ENCODE measurements around the gene NEMP1.

DNA sequence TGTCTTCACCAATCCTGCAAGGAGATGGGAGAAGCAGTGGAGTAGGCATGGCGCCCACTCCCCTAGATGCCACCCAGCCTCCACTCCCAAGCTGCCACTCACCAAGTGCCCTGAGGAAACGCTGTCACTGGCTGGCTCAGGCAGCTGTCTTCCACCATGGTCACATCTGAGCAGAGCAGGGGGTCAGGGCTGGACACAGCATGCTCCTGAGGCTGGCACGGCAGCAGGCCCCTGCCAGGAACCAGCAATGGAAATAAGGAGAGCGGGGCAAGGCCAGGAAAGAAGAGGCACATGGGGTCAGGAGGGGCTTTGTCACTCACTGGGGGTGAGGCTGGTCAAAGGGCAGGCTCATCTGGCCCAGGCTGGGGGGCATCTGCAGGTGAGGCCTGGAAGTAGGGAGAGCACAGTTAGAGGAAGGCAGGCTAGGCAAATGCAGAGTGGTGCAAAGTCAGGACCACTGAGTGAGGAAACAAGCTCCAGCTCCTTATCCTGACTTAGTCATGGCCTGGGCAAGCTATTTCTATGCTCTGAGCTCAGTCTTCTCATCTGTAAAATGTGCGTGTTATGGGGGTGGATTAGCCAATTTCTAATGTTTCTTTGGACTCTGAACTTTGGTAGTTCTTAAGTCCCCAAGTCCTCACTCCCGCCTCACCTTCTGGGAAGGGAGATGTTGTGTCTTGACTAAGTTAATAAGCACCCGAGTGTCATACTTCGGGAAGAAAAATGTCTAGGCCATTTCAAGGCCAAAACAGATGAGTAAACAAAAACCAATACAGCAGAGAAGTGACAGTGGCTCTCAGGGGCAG is 18.4 kb upstream of the NEMP1 start:
- TF ChIP-seq, protein P1, sequence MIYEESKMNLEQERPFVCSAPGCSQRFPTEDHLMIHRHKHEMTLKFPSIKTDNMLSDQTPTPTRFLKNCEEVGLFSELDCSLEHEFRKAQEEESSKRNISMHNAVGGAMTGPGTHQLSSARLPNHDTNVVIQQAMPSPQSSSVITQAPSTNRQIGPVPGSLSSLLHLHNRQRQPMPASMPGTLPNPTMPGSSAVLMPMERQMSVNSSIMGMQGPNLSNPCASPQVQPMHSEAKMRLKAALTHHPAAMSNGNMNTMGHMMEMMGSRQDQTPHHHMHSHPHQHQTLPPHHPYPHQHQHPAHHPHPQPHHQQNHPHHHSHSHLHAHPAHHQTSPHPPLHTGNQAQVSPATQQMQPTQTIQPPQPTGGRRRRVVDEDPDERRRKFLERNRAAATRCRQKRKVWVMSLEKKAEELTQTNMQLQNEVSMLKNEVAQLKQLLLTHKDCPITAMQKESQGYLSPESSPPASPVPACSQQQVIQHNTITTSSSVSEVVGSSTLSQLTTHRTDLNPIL (CRISPR knock-in tag; IDR thresholded peaks at IDR 0.05; ENCODE audit: low read depth): no peak
- no peak for TF ChIP-seq ZFP3 (CRISPR knock-in tag; IDR thresholded peaks at IDR 0.05)
- no peak for TF ChIP-seq ESRRG (CRISPR knock-in tag; IDR thresholded peaks at IDR 0.05)
- TF ChIP-seq, protein P2, sequence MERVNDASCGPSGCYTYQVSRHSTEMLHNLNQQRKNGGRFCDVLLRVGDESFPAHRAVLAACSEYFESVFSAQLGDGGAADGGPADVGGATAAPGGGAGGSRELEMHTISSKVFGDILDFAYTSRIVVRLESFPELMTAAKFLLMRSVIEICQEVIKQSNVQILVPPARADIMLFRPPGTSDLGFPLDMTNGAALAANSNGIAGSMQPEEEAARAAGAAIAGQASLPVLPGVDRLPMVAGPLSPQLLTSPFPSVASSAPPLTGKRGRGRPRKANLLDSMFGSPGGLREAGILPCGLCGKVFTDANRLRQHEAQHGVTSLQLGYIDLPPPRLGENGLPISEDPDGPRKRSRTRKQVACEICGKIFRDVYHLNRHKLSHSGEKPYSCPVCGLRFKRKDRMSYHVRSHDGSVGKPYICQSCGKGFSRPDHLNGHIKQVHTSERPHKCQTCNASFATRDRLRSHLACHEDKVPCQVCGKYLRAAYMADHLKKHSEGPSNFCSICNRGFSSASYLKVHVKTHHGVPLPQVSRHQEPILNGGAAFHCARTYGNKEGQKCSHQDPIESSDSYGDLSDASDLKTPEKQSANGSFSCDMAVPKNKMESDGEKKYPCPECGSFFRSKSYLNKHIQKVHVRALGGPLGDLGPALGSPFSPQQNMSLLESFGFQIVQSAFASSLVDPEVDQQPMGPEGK (CRISPR knock-in tag; IDR thresholded peaks at IDR 0.05; ENCODE audit: borderline replicate concordance): no peak
- TF ChIP-seq ZC3H10 (CRISPR knock-in tag; IDR thresholded peaks at IDR 0.05): no peak
- TF ChIP-seq ARNTL (CRISPR knock-in tag; IDR thresholded peaks at IDR 0.05; ENCODE audit: borderline replicate concordance, low read depth): no peak
- TF ChIP-seq ZNF70 (CRISPR knock-in tag; IDR thresholded peaks at IDR 0.05): no peak
- no peak for TF ChIP-seq RARB (CRISPR knock-in tag; IDR thresholded peaks at IDR 0.05)

All from SK-N-SH treated with all-trans-retinoic acid at 6 μM for 48 hours (cell line).